Right lobe of liver (tissue), 6 donors: ENCODE data around the gene GOLT1A. TPM values are rescaled to one million over a fixed set of nuclear protein-coding genes. Genes with fewer than 3 reads are reported as not detected.

Experiments used
- ATAC-seq, 4 donors: fragments of 200-7000 bp; cut with Tn5 transposase; one replicate each; pipeline ENCODE4 v1.9.1; 2020; ENCODE audit warnings: mild to moderate bottlenecking in 4 of 4, moderate library complexity in 4 of 4
- DNase-seq, 3 donors: peaks; one replicate each; pipeline ENCODE4 v3.0.0-alpha.2; 2020
- H3K27ac ChIP-seq, 3 donors: fragments of 200-600 bp; one replicate each; pipeline ENCODE4 v1.8.0; 2022
- H3K27me3 ChIP-seq, 2 donors: fragments of 200-600 bp; one replicate each; pipeline ENCODE4 v1.8.0; 2022
- H3K36me3 ChIP-seq, 4 donors: fragments of 200-600 bp; sonication (generic) in 1 of 4; one replicate each; pipeline versions ENCODE4 v1.5.1 to v1.8.0; 2017 to 2022; ENCODE audit warnings: control low read depth in 1 of 4
- H3K4me1 ChIP-seq, 4 donors: fragments of 200-600 bp; sonication (generic) in 1 of 4; one replicate each; pipeline versions ENCODE4 v1.5.1 to v1.8.0; 2017 to 2022; ENCODE audit warnings: control low read depth in 1 of 4
- H3K4me3 ChIP-seq, 3 donors: fragments of 200-600 bp; one replicate each; pipeline ENCODE4 v1.8.0; 2022
- H3K9me3 ChIP-seq, 4 donors: fragments of 200-600 bp; sonication (generic) in 1 of 4; one replicate each; pipeline versions ENCODE4 v1.5.1 to v1.8.0; 2017 to 2022; ENCODE audit warnings: control low read depth in 1 of 4
- CTCF ChIP-seq, 4 donors: fragments of 200-600 bp in 3 of 4; fragments of 450-650 bp in 1 of 4; IDR thresholded peaks; one replicate each; pipeline versions ENCODE4 v1.5.1 to v1.8.0; 2016 to 2022; ENCODE audit warnings: antibody characterized with exemption in 4 of 4, mild to moderate bottlenecking in 2 of 4
- POLR2A ChIP-seq: fragments of 450-650 bp; IDR thresholded peaks from one replicate; pipeline ENCODE4 v1.6.1; 2017; ENCODE audit warnings: antibody characterized with exemption, mild to moderate bottlenecking
- WGBS: methylation state at CpG from one replicate; pipeline ENCODE4 v1.1.6; 2018; ENCODE audit warnings: low coverage, low lambda C conversion rate; ENCODE audit not compliant: insufficient coverage; ENCODE audit errors: missing lambda C conversion rate; 5-methylcytosine and 5-hydroxymethylcytosine counted together
- intact Hi-C, 2 donors: fragments of 100-400 bp; cut with DNase I; formaldehyde crosslinking; loops; one replicate each; pipeline versions ENCODE4 v1.11.2 to v1.14.1; 2022
- total RNA-seq, 6 experiments: library from RNA; depleted of rRNA in 2 of 6; stranded (reverse); fragments of >200 nt in 2 of 6; fragmentation: NEBNext Ultra II Directional in 3 of 6; extraction: Animal tissue kit (Norgen Biotek cat#: 25700) in 3 of 6; gene quantifications; one replicate each; pipeline versions ENCODE4 v1.1.0 to v1.2.4, GENCODE V29; 2016 to 2023
- donor health status: DM: no; HTN: yes; CAD: no.
- donor health status: DM: no; HTN: no; CAD: no.
- donor health status: DM: no; HTN: no; CAD: no.
- donor health status: DM: no; HTN: yes; CAD: no.
- donor health status: DM: no; HTN: yes; CAD: no.

The GOLT1A gene
- total RNA-seq, 6 experiments from 2014 or later = 49.4 to 103 (median 74.5) TPM

- Histone ChIP-seq H3K27ac (no peak overlapping the region), H3K27me3 (no peaks in the 10 kb centered on the region), H3K4me1 (peaks cover 0 to 6% (median 0%) of the 10 kb centered on the region in 4 donors), H3K4me3 (no peak overlapping the region), H3K36me3 (no peaks in the 10 kb centered on the region), H3K9me3 (no peaks in the 10 kb centered on the region)
- TF ChIP-seq POLR2A (no peak), CTCF (IDR thresholded peaks at IDR 0.05) (no peak)
- 85% methylated on average over 2 of the region's 2 CpGs for WGBS
- intact Hi-C loops = no loop called here
- ATAC-seq (no peak), DNase-seq (no peak)
Measured at GRCh38 chr1:204192046-204192445, 21.7 kb downstream of the GOLT1A start.

GRCh38 chr1:204191456-204191855, 22.3 kb downstream of the GOLT1A start:
- no peak overlapping the region for H3K4me3 ChIP-seq
- no peak overlapping the region for H3K27ac ChIP-seq
- no peaks in the 10 kb centered on the region for H3K36me3 ChIP-seq
- ATAC-seq = no peak
- H3K9me3 ChIP-seq = no peaks in the 10 kb centered on the region
- peaks cover 0 to 6% (median 0%) of the 10 kb centered on the region in 4 donors for H3K4me1 ChIP-seq
- WGBS = 43% methylated on average over 5 of the region's 7 CpGs
- DNase-seq = no peak
- TF ChIP-seq POLR2A (no peak), CTCF (IDR thresholded peaks at IDR 0.05) (no peak)
- intact Hi-C loops = no loop called here
- H3K27me3 ChIP-seq = no peaks in the 10 kb centered on the region

- Histone ChIP-seq H3K9me3 (no peaks in the 10 kb centered on the region), H3K4me1 (peaks cover 0 to 6% (median 0%) of the 10 kb centered on the region in 4 donors), H3K36me3 (no peaks in the 10 kb centered on the region), H3K27me3 (no peaks in the 10 kb centered on the region), H3K4me3 (peak overlapping the region in 2 of 3 donors; percentile 21 to 37), H3K27ac (no peak overlapping the region)
- WGBS = 41% methylated on average over 11 of the region's 44 CpGs
- DNase-seq (peak in 2 of 3 donors; percentile 54 to 59), ATAC-seq (peak; percentile 67 to 78 (median 75))
- intact Hi-C loops = no loop called here
- TF ChIP-seq POLR2A = no peak
- no peak for TF ChIP-seq CTCF (IDR thresholded peaks at IDR 0.05)
Measured at GRCh38 chr1:204190212-204191211, 23.3 kb downstream of the GOLT1A start.

- Histone ChIP-seq H3K27ac (no peak overlapping the region), H3K4me3 (no peak overlapping the region), H3K36me3 (no peaks in the 10 kb centered on the region), H3K9me3 (no peaks in the 10 kb centered on the region), H3K4me1 (peaks cover 0 to 6% (median 0%) of the 10 kb centered on the region in 4 donors), H3K27me3 (no peaks in the 10 kb centered on the region)
- intact Hi-C loops = no loop called here
- no peak for ATAC-seq
- 63% methylated on average over 8 of the region's 11 CpGs for WGBS
- DNase-seq = no peak
- no peak for TF ChIP-seq POLR2A
- no peak for TF ChIP-seq CTCF (IDR thresholded peaks at IDR 0.05)
Measured at GRCh38 chr1:204188959-204189639, 24.7 kb downstream of the GOLT1A start.
